Measurements from ENCODE around the gene ITGB1.
A peak's percentile ranks its signal among the peaks of the same experiment; 100 is the strongest.
"Not testable (repeated sequence)": the region's sequence is repeated elsewhere in the genome, so short reads cannot be mapped to it uniquely, and the experiment has no call there.

The ITGB1 gene

GRCh38 chr10:32980242-32980557, 22.2 kb upstream of the ITGB1 start:
- no peak for DNase-seq

DNA sequence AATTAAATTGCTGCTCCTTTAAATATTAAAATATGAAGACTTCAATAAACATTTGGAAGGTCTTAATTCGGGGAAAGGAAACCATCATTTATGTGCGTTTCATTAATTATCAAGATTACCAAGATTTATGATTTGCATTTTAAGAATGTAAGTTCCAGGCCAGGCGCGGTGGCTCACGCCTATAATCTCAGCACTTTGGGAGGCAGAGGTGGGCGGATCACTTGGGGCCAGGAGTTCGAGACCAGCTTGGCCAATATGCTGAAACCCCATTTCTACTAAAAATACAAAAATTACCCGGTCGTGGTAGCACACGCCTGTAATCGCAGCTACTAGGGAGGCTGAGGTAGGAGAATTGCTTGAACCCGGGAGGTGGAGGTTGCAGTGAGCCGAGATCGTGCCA, 21.7 kb upstream of the ITGB1 start:
- not testable (repeated sequence) for DNase-seq

DNA sequence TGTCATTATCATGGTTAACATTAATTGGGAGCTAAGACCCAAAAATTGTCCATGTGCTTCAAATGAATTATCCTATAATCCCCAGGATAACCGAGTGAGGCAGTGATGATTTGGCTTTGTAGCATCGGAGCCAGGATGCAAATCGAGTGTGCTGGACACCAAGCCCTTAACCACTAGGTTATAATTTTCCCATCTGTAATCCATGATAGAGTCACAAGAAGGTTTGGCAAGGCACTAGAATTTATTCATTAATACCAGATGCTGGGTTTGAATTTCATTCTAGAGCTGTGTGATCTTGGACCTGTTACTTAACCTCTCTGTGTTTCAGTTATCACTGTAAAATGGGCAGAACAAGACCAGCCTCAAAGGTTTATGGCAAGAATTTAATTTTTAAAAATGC, 21.0 kb upstream of the ITGB1 start:
- DNase-seq: no peak

DNA sequence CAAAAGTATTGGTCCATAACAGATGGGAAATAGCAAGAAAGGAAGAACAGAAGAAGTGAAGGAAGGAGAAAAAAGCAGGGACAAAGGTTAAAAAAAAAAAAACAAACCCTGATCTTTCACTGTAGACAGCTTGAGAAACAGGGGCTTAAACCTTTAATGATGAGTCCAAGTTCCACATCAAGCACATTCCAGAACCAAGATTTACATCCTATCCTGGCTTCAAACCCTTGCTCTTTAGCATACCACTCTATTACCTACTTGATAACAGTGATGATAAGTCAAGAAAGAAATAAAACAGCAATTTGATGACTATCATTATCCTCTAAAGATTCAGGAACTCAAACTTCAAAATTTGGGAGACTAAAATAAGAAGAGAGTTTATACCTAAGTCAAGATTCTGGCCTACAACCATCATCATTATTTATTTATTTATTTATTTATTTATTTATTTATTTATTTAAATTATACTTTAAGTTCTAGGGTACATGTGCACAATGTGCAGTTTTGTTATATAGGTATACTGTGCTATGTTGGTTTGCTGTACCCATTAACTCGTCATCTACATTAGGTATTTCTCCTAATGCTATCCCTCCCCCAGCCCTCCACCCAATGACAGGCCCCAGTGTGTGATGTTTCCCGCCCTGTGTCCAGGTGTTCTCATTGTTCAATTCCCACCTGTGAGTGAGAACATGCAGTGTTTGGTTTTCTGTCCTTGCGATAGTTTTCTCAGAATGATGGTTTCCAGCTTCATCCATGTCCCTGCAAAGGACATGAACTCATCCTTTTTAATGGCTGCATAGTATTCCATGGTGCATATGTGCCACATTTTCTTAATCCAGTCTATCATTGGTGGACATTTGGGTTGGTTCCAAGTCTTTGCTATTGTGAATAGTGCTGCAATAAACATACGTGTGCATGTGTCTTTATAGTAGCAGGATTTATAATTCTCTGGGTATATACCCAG, 20.1 kb upstream of the ITGB1 start:
- DNase-seq: not testable (repeated sequence)

GRCh38 chr10:32976338-32976737, 18.3 kb upstream of the ITGB1 start:
- no peak for DNase-seq

GRCh38 chr10:32972929-32973328, 14.9 kb upstream of the ITGB1 start:
- no peak for DNase-seq

GRCh38 chr10:32972460-32972859, 14.4 kb upstream of the ITGB1 start:
- DNase-seq: no peak

DNA sequence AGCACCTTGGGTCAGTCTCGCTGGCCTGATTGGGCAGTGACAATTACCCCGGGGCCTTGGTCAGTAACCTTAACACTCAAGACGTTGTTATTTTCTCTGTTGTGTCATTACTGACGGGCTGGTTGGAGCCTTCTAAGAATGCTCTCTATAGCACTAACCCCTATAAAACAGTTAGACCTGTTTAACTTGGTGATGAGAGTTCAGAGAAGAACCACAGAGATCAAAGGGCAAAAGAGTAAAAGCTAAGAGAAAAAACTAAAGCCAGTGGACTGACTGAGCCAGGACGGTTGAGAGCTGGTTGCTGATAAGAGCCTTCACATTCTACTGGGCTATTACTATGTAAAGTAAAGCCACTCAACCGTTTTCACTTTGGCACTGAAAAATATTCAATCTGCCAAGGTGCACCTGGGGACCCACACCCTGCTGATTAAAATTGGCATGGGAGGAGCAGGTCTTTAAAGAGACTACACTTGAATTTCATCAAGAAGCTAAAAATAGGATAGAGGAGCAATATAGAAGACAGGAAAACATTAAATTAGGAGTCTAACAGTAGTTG, 13.6 kb upstream of the ITGB1 start:
- peak; percentile 49 for DNase-seq

- no peak for DNase-seq
Measured at GRCh38 chr10:32970910-32971309, 12.9 kb upstream of the ITGB1 start.

DNA sequence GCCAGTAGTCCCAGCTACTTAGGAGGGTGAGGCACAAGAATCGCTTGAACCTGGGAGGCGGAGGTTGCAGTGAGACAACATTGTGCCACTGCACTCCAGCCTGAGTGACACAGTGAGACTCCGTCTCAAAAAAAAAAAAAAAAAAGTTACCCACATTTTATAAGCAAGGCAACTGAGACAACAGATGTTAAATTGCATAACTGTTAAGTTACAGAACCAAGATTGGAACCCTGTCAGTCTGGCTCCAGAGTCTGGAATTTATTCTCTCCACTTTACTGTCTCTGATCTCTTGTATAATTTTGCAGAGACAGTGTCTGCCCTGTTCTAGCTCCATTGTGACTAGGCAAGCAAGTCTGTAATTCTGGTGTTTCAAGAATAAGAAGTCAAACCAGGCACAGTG, 6.2 kb upstream of the ITGB1 start:
- DNase-seq: no peak

DNA sequence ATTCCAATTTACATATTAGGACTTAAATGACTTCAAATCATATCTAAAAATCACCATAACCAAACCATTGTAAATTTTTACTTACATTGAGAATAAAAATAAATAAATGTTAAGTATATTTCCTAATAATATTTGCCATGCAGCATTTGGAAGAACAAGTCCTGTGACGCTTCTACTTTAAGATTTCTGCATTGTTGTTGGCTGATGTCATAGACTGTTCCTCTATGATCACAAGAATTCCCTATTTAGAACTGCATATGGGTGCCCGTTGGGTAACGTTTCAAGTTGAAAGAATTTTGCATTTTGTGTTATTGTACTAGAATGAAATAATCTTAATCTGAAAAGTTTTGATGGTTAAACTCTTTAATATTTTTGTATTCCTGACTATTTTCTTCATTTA, 5.1 kb upstream of the ITGB1 start:
- DNase-seq: no peak

- DNase-seq: no peak
Measured at GRCh38 chr10:32962521-32962920, 4.5 kb upstream of the ITGB1 start.

DNA sequence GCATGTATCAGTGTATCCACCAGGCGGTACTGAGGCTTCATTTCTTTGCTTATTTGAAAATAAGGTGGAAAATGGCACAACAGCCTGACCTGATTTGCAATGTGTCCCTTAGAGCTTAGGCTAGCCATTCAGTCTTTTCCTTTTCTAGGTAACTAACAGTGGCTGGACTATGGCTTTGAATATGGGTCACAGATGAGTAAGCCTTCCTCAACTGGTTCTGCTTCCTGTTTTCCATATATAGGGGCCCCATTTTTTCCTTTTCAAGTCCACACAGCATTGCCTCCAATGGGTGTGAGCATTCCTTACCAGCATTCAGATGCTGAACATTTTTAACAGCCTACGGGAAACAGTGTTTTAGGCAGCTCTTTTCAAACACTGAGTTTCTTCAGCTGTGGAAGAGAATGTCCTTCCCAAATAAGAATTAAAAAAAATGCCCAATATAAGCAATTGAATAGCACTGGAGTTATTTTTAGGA, 3.9 kb upstream of the ITGB1 start:
- no peak for DNase-seq

DNA sequence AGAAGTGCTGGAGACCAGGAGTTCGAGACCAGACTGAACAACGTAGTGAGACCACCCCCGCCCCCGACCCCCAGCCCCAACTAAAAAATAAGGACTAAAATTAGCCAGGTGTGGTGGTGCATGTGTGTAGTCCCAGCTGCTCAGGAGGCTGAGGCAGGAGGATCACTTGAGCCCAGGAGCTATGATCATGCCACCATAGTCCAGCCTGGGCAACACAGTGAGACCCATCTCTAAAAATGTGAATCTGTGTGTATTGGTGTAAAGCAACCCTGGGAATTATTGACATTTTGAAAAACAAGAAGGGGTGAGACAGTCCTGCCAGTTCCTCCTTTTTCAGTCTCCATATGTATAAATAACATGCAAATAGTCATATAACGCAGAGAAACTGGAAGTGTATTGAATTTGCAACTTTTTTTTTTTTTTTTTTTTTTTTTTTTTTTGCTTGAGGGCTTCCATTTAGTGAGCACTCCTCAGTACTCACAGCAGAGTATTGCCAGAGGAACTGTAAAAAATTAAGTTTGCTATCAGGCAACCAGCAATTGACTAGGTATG, 3.4 kb upstream of the ITGB1 start:
- no peak for DNase-seq

GRCh38 chr10:32960022-32960421, 2.0 kb upstream of the ITGB1 start:
- DNase-seq: no peak

DNA sequence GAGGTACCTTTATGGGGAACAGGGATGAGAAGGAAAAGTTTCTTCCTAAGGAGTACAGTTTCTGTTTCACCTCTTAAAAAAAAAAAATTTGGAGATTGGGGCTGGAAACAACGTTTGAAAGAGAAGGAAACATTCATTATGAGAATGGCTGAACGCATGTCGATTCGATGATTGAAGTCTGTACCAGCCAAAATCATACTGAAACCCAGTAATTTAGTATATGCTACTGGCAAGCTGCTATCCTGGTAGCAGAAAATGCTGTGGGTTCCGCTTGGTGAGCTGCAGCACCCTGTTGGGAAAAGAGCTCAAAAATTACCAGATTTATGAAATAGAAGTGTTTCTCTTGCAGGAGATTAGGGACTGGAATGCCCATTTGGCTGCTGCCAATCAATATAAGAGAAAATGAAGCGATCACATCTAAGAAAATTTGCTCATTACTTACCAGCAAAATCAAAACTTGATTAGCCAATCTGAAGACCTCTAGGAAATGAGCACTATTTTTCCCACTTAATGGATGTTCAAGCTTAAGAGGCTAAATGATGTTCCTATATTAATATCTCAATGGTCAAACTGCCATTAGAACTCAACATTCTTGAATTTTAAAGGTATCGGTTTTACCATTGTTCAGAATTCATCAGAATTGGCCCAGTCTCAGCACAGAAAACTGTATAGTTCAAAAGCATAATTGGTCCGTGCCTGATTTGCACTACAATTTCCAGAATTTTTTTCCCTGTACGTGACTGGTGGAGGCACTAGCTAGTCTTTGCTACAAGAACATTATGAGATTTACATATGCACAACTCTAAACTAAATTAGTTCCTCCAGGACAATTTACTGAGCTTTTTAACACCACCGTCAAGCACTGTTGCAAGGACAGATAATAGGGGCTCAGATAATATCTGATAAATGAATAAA, 1.2 kb upstream of the ITGB1 start:
- no peak for DNase-seq

GRCh38 chr10:32957341-32958084, 517 bp downstream of the ITGB1 start:
- DNase-seq: peak; percentile 40

DNA sequence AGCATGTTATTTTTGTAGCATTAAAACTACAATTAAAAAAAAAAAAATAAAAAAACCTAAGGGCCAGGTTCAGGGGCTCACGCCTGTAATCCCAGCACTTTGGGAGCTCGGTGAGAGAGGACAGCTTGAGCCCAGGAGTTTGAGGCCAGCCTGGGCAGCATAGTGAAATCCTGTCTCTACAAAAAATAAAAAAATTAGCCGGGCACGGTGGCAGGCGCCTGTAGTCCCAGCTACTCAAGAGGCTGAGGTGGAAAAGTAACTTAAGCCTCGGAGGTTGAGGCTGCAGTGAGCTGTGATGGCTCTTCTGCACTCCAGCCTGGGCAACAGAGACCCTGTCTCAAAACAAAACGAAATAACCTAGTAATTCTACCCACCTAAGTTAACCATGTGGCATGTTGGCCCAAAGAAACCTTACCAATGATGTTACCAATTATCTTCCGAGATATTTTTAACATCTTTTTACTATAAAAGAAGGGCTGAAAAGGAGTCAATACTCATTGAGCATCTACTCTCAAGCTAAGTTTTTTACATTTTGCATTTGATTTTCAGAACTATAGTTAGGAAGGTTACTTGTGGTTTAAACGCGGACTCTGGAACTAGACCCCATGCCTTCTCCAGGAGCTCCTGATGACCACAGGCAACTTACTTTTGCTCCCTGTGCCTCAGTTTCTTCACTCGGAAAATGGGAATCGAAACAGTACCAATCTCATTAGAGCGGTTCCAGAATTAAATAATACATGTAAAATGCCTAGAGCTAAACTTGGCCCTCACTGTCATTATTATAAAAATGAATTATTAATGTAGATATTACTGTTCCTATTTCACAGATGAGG, 1.4 kb downstream of the ITGB1 start:
- DNase-seq: no peak

DNA sequence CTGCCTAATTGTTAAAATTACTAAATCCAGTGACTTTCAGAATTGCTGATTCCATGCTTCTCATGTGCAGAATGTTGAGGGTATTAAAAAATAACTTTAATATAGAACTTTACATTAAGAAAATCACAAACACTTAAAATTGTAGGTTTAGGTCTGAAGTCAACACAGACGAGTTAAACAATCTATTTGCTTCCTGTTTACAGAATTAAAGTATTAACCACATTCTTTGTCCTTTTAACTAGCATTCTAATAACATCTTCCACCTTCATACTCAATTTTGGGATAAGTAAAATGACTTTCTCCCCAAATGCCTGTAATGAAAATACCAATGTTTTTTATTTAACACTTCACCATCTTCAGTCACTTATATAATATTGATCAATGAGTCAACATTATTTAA, 2.2 kb downstream of the ITGB1 start:
- no peak for DNase-seq

DNA sequence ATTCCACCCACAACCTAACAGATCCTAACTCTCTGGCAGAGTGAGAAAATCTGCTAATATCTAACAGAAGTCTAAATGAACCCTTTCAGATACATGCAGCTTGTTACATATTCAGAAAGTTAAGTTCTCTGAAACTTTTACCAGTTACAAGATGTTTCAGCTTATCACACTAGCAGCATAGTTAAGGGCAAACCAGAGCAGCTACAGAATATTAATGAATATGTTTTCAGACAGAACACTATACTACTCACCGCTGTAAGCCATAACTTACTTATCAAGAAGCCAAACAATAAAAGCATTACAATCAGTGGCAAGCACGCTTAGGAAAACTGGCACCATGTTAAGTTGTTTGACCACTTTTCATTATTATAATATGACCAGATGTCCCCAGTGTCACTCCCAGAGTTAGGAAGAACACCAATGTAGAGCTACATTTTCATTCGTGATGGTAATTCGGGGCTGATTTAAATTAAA, 2.7 kb downstream of the ITGB1 start:
- no peak for DNase-seq

DNA sequence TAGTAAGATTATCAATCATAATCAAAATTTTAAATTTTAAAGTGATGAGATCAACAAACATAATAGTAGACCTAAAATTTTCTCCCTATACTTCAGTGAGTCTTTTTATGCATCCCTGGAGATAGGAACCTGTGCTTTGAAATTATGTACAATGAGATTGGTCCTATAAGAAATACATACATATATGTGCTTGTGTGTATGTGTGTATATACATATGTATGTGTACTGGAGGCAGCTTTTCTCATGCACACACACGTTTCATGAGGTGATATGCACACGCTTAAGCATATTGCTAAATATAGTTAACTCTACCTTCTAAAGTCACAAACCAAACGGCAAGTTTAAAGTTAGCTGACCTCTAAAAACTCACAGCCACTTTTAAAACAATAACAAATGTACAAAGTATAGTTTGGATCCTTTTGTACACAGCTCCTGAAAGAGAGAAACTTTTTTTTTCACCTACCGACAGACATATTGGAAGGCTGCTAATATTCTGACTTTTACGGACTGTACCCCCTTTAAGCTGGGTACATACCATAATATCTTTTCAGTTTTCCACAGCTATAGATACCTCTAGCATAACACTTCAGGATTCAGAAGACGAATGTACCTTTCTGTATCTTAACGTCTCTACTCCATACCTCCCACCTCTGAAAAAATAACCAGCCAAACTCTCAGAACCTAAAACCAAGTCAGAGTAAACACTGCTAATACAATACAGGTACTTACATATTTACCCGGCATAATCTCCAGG, 3.3 kb downstream of the ITGB1 start:
- DNase-seq: no peak

Measured in COR-L47 (cell line).